ENCODE results near the gene MRC2. TPM values are rescaled to one million over a fixed set of nuclear protein-coding genes. Genes with fewer than 3 reads are reported as not detected.
A peak's percentile ranks its signal among the peaks of the same experiment; 100 is the strongest.

The MRC2 gene
- total RNA-seq, 4 donors from 2014 or later: 51.9 to 117 (median 78.0) TPM

DNA sequence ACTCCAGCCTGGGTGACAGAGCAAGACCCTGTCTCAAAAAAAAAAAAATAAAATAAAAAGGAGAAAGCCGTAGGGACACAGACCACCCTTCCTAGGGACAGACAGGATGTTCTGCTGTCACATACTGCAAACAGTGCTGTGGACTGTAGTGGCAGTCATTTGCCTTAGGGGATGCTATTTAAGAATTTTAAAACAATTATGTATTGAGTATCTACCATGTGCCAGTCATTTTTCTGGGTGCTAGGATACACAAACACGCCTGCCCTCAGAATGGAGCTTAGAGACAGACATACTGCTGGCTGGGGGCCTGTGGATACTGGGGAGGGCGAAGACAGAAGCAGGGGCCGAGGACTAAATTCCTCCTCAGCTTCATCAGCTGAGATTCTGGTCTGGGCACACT is 45.5 kb downstream of the MRC2 start:
- DNase-seq (ENCODE audit: low spot score in 2 of 2): no peak
- H3K27ac ChIP-seq: no peak overlapping the region
- peaks cover 0 to 12% (median 0%) of the 10 kb centered on the region in 3 donors for H3K36me3 ChIP-seq
- H3K4me3 ChIP-seq: no peak overlapping the region
- TF ChIP-seq, protein P1, sequence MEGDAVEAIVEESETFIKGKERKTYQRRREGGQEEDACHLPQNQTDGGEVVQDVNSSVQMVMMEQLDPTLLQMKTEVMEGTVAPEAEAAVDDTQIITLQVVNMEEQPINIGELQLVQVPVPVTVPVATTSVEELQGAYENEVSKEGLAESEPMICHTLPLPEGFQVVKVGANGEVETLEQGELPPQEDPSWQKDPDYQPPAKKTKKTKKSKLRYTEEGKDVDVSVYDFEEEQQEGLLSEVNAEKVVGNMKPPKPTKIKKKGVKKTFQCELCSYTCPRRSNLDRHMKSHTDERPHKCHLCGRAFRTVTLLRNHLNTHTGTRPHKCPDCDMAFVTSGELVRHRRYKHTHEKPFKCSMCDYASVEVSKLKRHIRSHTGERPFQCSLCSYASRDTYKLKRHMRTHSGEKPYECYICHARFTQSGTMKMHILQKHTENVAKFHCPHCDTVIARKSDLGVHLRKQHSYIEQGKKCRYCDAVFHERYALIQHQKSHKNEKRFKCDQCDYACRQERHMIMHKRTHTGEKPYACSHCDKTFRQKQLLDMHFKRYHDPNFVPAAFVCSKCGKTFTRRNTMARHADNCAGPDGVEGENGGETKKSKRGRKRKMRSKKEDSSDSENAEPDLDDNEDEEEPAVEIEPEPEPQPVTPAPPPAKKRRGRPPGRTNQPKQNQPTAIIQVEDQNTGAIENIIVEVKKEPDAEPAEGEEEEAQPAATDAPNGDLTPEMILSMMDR (IDR thresholded peaks at IDR 0.05): no peak
- TF ChIP-seq EP300 (IDR thresholded peaks at IDR 0.05) (no peak), POLR2A (IDR thresholded peaks at IDR 0.05) (no peak)
- WGBS, 2 donors: 88 to 93% methylated on average over 4 of the region's 4 CpGs
- peaks cover 0 to 14% (median 0%) of the 10 kb centered on the region in 4 donors for H3K4me1 ChIP-seq
- H3K27me3 ChIP-seq: no peaks in the 10 kb centered on the region
- no peaks in the 10 kb centered on the region for H3K9me3 ChIP-seq

DNA sequence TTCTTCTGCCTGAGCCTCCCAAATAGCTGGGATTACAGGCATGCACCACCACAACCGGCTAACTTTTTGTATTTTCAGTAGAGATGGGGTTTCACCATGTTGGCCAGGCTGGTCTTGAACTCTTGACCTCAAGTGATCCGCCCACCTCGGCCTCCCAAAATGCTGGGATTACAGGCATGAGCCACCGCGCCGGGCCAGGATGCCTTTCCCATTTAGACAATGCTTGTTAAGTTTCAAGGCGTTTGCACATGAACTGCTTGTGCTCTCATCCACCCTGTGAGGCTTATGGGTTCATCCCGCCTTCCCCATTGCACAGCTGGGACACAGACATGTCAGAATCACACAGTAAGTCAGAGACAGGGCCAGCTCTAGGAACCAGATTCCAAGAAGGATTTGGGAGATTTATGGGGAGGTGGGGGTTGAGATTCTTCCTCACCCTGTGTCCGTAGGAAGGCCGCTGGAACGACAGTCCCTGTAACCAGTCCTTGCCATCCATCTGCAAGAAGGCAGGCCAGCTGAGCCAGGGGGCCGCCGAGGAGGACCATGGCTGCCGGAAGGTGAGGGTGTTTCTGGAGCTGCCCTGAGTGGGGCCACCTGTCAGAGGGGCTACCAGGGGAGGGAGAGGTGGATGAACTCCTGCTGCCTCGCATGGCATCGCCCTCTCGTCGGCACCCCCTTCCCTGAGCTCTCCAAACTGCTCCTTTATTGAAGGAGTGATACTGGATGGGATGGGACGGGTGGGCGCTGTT is 46.3 kb downstream of the MRC2 start:
- no peak for DNase-seq (ENCODE audit: low spot score in 2 of 2)
- H3K27ac ChIP-seq: no peak overlapping the region
- no peak for TF ChIP-seq EP300 (IDR thresholded peaks at IDR 0.05)
- TF ChIP-seq, protein P1 (IDR thresholded peaks at IDR 0.05): no peak
- no peak for TF ChIP-seq POLR2A (IDR thresholded peaks at IDR 0.05)
- peaks cover 0 to 14% (median 0%) of the 10 kb centered on the region in 4 donors for H3K4me1 ChIP-seq
- H3K36me3 ChIP-seq: peaks cover 0 to 12% (median 0%) of the 10 kb centered on the region in 3 donors
- H3K9me3 ChIP-seq: no peaks in the 10 kb centered on the region
- no peak overlapping the region for H3K4me3 ChIP-seq
- H3K27me3 ChIP-seq: no peaks in the 10 kb centered on the region
- 89 to 90% methylated on average over 19 to 20 of the region's 20 CpGs for WGBS, 2 donors

DNA sequence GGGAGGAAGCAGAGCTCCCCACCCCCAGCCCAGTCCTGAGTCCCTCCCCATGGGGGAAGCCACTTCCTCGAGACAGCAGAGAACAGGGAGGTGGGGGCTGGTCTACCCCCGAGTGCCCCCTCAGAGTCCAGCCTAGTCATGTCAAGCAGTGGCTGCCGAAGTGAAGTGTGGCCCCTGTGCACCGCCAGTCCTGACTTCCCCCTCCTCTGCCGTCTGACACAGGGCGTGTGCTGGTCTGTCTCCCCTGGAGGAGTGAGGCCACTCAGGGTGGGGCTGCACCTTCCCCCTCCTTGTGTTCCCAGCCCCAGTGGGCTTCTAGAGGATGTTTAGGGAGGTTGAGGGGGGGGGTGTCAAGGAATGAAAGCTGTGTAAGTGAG is 46.9 kb downstream of the MRC2 start:
- DNase-seq (ENCODE audit: low spot score in 2 of 2): no peak
- Histone ChIP-seq H3K27me3 (no peaks in the 10 kb centered on the region), H3K27ac (no peak overlapping the region), H3K4me3 (no peak overlapping the region), H3K36me3 (peaks cover 0 to 12% (median 0%) of the 10 kb centered on the region in 3 donors), H3K9me3 (no peaks in the 10 kb centered on the region), H3K4me1 (peaks cover 0 to 14% (median 0%) of the 10 kb centered on the region in 4 donors)
- 82 to 93% methylated on average over 2 to 5 of the region's 6 CpGs for WGBS, 2 donors
- TF ChIP-seq, protein P1 (IDR thresholded peaks at IDR 0.05): no peak
- TF ChIP-seq POLR2A (IDR thresholded peaks at IDR 0.05) (no peak), EP300 (IDR thresholded peaks at IDR 0.05) (no peak)

DNA sequence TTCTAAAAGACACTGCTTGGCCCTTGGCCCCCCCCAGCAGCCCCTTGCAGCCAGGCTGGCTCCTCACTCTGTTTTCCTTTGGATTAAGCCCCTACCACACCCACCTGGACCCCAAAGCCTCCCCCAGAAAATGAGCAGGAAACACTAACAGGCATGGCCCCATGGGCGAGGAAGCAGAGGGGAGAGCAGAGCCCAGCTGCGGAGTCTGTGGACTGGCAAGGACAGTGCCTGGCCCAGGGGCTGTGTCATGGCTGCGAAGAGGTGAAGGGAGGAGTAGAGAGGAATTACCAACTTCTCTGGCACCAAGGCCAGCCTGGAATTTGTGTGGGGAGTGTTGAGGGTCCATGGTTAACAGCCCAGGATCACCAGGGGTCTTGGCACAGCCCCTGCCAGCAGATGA is 47.4 kb downstream of the MRC2 start:
- DNase-seq (ENCODE audit: low spot score in 2 of 2): no peak
- 94 to 97% methylated on average over 3 of the region's 3 CpGs for WGBS, 2 donors
- no peak for TF ChIP-seq EP300 (IDR thresholded peaks at IDR 0.05)
- TF ChIP-seq, protein P1 (IDR thresholded peaks at IDR 0.05): no peak
- TF ChIP-seq POLR2A (IDR thresholded peaks at IDR 0.05): no peak
- Histone ChIP-seq H3K36me3 (peaks cover 0 to 12% (median 0%) of the 10 kb centered on the region in 3 donors), H3K4me3 (no peak overlapping the region), H3K4me1 (peaks cover 0 to 14% (median 0%) of the 10 kb centered on the region in 4 donors), H3K27ac (peak overlapping the region in 1 of 4 donors; percentile 11), H3K9me3 (no peaks in the 10 kb centered on the region), H3K27me3 (no peaks in the 10 kb centered on the region)

DNA sequence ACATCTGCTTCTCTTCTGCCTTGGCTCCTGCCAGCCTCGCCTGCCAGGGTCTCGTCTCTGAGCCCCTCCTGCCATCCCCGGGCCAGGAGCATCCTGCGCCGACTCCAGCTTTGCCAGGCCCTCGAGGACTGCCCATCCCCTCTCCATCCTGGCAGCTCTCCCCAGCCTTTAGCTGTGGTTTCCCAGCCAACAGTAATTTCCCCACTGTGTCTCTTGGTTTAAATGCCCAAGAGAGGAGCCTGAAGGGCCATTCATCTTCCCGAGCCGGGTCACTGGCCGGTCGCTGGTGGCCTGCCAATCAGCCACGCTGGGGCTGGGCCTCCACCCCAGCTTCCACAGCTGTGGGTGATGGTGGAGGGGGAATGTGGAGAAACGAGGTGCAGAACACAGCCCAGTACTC is 47.8 kb downstream of the MRC2 start:
- WGBS, 2 donors: 33 to 34% methylated on average over 11 to 12 of the region's 12 CpGs
- Histone ChIP-seq H3K27ac (peak overlapping the region in 1 of 4 donors; percentile 11), H3K36me3 (peaks cover 0 to 12% (median 0%) of the 10 kb centered on the region in 3 donors), H3K4me1 (peaks cover 0 to 14% (median 0%) of the 10 kb centered on the region in 4 donors), H3K4me3 (no peak overlapping the region), H3K9me3 (no peaks in the 10 kb centered on the region), H3K27me3 (no peaks in the 10 kb centered on the region)
- no peak for DNase-seq (ENCODE audit: low spot score in 2 of 2)
- TF ChIP-seq EP300 (IDR thresholded peaks at IDR 0.05) (no peak), POLR2A (IDR thresholded peaks at IDR 0.05) (no peak)
- TF ChIP-seq, protein P1 (IDR thresholded peaks at IDR 0.05): no peak

All from tibial nerve (tissue), 4 donors.